GM23338 (cell line): ENCODE measurements around the gene HES3. TPM values are rescaled to one million over a fixed set of nuclear protein-coding genes. Genes with fewer than 3 reads are reported as not detected.

Experiments
- ATAC-seq: fragments of 200-7000 bp; cut with Tn5 transposase; 3 replicates; pipeline ENCODE4 v1.9.1; 2020
- DNase-seq: peaks from one replicate; pipeline ENCODE4 v3.0.0-alpha.2; 2015; ENCODE audit warnings: low spot score
- H2AFZ ChIP-seq: fragments of 200-600 bp; sonication (generic); 2 replicates; pipeline ENCODE4 v1.8.0; 2016; ENCODE audit warnings: antibody characterized with exemption, mild to moderate bottlenecking, moderate library complexity
- H3F3A ChIP-seq: fragments of 200-600 bp; sonication (generic); replicated peaks from 2 replicates; pipeline ENCODE4 v1.8.0; 2017; ENCODE audit warnings: antibody characterized with exemption, mixed run types, low read depth
- H3K27ac ChIP-seq: fragments of 200-600 bp; sonication (generic); 2 replicates; pipeline ENCODE4 v1.6.1; 2016; ENCODE audit warnings: low read depth
- H3K27me3 ChIP-seq: fragments of 200-600 bp; sonication (generic); 2 replicates; pipeline ENCODE4 v1.8.0; 2016; ENCODE audit warnings: mild to moderate bottlenecking, mixed run types, moderate library complexity; ENCODE audit not compliant: insufficient read depth
- H3K36me3 ChIP-seq: fragments of 200-600 bp; sonication (generic); 2 replicates; pipeline ENCODE4 v1.8.0; 2016; ENCODE audit warnings: mild to moderate bottlenecking; ENCODE audit not compliant: insufficient read depth
- H3K4me1 ChIP-seq: fragments of 200-600 bp; sonication (generic); 2 replicates; pipeline ENCODE4 v1.8.0; 2016; ENCODE audit warnings: mild to moderate bottlenecking, moderate library complexity; ENCODE audit not compliant: insufficient read depth
- H3K4me2 ChIP-seq: fragments of 200-600 bp; sonication (generic); 2 replicates; pipeline ENCODE4 v1.7.1; 2017; ENCODE audit warnings: mixed run types
- H3K4me3 ChIP-seq: fragments of 200-600 bp; sonication (generic); 2 replicates; pipeline ENCODE4 v1.6.1; 2016; ENCODE audit warnings: mixed run types
- H3K79me2 ChIP-seq: fragments of 200-600 bp; sonication (generic); replicated peaks from 2 replicates; pipeline ENCODE4 v1.8.0; 2017; ENCODE audit warnings: mild to moderate bottlenecking; ENCODE audit not compliant: insufficient read depth
- H3K9me2 ChIP-seq: fragments of 200-600 bp; sonication (generic); 2 replicates; pipeline ENCODE4 v1.8.0; 2017; ENCODE audit not compliant: insufficient read depth
- H4K20me1 ChIP-seq: fragments of 200-600 bp; sonication (generic); replicated peaks from 2 replicates; pipeline ENCODE4 v1.8.0; 2017; ENCODE audit warnings: mild to moderate bottlenecking; ENCODE audit not compliant: insufficient read depth
- H3K27ac Mint-ChIP-seq: 2 replicates; pipeline ENCODE4 v1.8.0; 2020; ENCODE audit warnings: inconsistent platforms, mild to moderate bottlenecking, moderate library complexity, mixed read lengths
- H3K27me3 Mint-ChIP-seq: 3 replicates; pipeline ENCODE4 v1.8.0; 2022; ENCODE audit warnings: low read depth, mild to moderate bottlenecking, moderate library complexity, mixed read lengths, inconsistent platforms; ENCODE audit not compliant: insufficient read depth, poor library complexity
- H3K36me3 Mint-ChIP-seq: 3 replicates; pipeline ENCODE4 v1.8.0; 2021; ENCODE audit warnings: low read depth, mild to moderate bottlenecking, inconsistent platforms, moderate library complexity, mixed read lengths
- H3K4me1 Mint-ChIP-seq: 3 replicates; pipeline ENCODE4 v1.8.0; 2020; ENCODE audit warnings: mild to moderate bottlenecking, inconsistent platforms, mixed read lengths
- H3K4me3 Mint-ChIP-seq: 3 replicates; pipeline ENCODE4 v1.8.0; 2021; ENCODE audit warnings: moderate library complexity, mild to moderate bottlenecking, inconsistent platforms, mixed read lengths
- H3K9me3 Mint-ChIP-seq: 3 replicates; pipeline ENCODE4 v1.8.0; 2020; ENCODE audit warnings: moderate library complexity, mild to moderate bottlenecking, inconsistent platforms, mixed read lengths
- ETS1 ChIP-seq: IDR thresholded peaks from 2 replicates; pipeline ENCODE4 v1.6.1; 2016; ENCODE audit warnings: antibody characterized with exemption
- EZH2phosphoT487 ChIP-seq: fragments of 200-600 bp; sonication (generic); IDR thresholded peaks from one replicate; pipeline ENCODE4 v1.8.1; 2018; ENCODE audit warnings: antibody characterized with exemption; ENCODE audit not compliant: unreplicated experiment
- JUNB ChIP-seq: IDR thresholded peaks from one replicate; pipeline ENCODE4 v1.6.1; 2016; ENCODE audit warnings: antibody characterized with exemption; ENCODE audit not compliant: unreplicated experiment
- NANOG ChIP-seq: IDR thresholded peaks from 2 replicates; pipeline ENCODE4 v1.6.1; 2016; ENCODE audit warnings: antibody characterized with exemption, borderline replicate concordance
- STAT1 ChIP-seq: IDR thresholded peaks from one replicate; pipeline ENCODE4 v1.6.1; 2016; ENCODE audit warnings: antibody characterized with exemption; ENCODE audit not compliant: unreplicated experiment
- ZNF331 ChIP-seq: fragments of 250-450 bp; sonication (Bioruptor Pico); IDR thresholded peaks from 2 replicates; pipeline ENCODE4 v1.5.0; 2020; ENCODE audit warnings: low read depth, mild to moderate bottlenecking, moderate library complexity
- ZNF462 ChIP-seq: fragments of 250-450 bp; sonication (Bioruptor Pico); IDR thresholded peaks from 2 replicates; pipeline ENCODE4 v1.5.0; 2020; ENCODE audit warnings: mild to moderate bottlenecking, moderate library complexity
- polyA plus RNA-seq: library from polyadenylated mRNA; unstranded; fragments of >200 nt; fragmentation: Nextera tagmentation; extraction: Ambion mirVana; gene quantifications from 2 replicates; pipeline ENCODE4 v1.2.1, GENCODE V29; 2016
- total RNA-seq: library from RNA; depleted of rRNA; stranded (reverse); fragments of >200 nt; shearing (Covaris generic); gene quantifications from 2 replicates; pipeline ENCODE4 v1.2.3, GENCODE V29; 2014

HES3 gene
- total and polyA plus RNA-seq, 2 experiments from 2014 or later: 7.1 to 50.4 TPM

- no peak for TF ChIP-seq ZNF462 (CRISPR knock-in tag)
Measured at GRCh38 chr1:6257541-6258069, 13.6 kb downstream of the HES3 start (continued).

- no peak overlapping the region for H3K4me3 Mint-ChIP-seq
- Histone ChIP-seq H3K27ac (no peak overlapping the region), H3K4me1 (no peaks in the 10 kb centered on the region; the same call in 1 of the 2 replicates), H3K9me2 (no peaks in the 10 kb centered on the region), H3F3A (peaks cover 17% of the 10 kb centered on the region), H2AFZ (no peak overlapping the region), H4K20me1 (no peaks in the 10 kb centered on the region; the same call in 1 of the 2 replicates), H3K4me3 (no peak overlapping the region), H3K4me2 (no peak overlapping the region), H3K79me2 (no peaks in the 10 kb centered on the region), H3K36me3 (no peaks in the 10 kb centered on the region), H3K27me3 (peaks cover 21% of the 10 kb centered on the region)
- H3K4me1 Mint-ChIP-seq: peaks cover 8% of the 10 kb centered on the region; the same call in 2 of the 3 replicates
- ATAC-seq: no peak
- H3K9me3 Mint-ChIP-seq: no peaks in the 10 kb centered on the region; the same call in 2 of the 3 replicates
- H3K36me3 Mint-ChIP-seq: no peaks in the 10 kb centered on the region; the same call in 2 of the 3 replicates
- no peak overlapping the region for H3K27ac Mint-ChIP-seq
- H3K27me3 Mint-ChIP-seq: peaks cover 31% of the 10 kb centered on the region
- no peak for DNase-seq
- TF ChIP-seq ZNF462 (CRISPR knock-in tag) (no peak), NANOG (no peak), JUNB (no peak), ETS1 (no peak), STAT1 (no peak), ZNF331 (CRISPR knock-in tag) (no peak), EZH2phosphoT487 (no peak)
Measured at GRCh38 chr1:6258675-6259074, 14.7 kb downstream of the HES3 start.
